Measurements from ENCODE around the gene RTL1.

The RTL1 gene

DNA sequence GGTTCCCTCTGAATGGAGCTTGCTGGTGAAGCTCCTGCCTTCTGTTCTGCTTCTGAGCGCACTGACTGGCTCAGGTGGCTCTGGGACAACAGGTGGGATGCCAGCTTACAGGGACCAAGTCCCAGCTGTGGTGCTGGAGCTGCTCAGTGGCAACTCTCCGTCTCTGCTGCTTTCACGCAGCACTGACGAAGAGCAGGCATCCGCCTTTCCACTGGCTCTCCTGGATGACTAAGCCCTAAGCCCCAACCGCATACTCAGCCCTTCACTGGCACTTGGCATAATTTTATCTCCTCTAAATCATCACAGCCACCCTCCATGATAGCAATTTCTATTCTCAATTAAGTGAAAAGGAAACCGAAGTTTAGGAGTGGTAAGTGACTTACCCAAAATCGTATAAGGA, 3.7 kb upstream of the RTL1 start:
- Histone ChIP-seq H3K79me2 (ENCODE audit: control insufficient read depth, low read length) (no peaks in the 10 kb centered on the region), H3K9me2 (replicated peaks; ENCODE audit: control insufficient read depth, low read length) (no peaks in the 10 kb centered on the region), H3K4me1 (ENCODE audit: control insufficient read depth, low read length) (no peaks in the 10 kb centered on the region), H3K27me3 (ENCODE audit: control insufficient read depth, low read length) (no peaks in the 10 kb centered on the region), H3K9me3 (ENCODE audit: control insufficient read depth, insufficient read depth, low read length) (no peaks in the 10 kb centered on the region), H3K4me2 (ENCODE audit: low read length) (no peak overlapping the region), H4K20me1 (ENCODE audit: control insufficient read depth, insufficient read depth, low read depth, low read length) (no peaks in the 10 kb centered on the region), H3K4me3 (ENCODE audit: low read length) (no peak overlapping the region), H3F3A (ENCODE audit: control insufficient read depth, insufficient read depth) (no peaks in the 10 kb centered on the region), H3K27ac (ENCODE audit: low read depth, low read length) (no peak overlapping the region), H3K36me3 (ENCODE audit: control insufficient read depth, low read length) (no peaks in the 10 kb centered on the region)
- TF ChIP-seq, protein P1, sequence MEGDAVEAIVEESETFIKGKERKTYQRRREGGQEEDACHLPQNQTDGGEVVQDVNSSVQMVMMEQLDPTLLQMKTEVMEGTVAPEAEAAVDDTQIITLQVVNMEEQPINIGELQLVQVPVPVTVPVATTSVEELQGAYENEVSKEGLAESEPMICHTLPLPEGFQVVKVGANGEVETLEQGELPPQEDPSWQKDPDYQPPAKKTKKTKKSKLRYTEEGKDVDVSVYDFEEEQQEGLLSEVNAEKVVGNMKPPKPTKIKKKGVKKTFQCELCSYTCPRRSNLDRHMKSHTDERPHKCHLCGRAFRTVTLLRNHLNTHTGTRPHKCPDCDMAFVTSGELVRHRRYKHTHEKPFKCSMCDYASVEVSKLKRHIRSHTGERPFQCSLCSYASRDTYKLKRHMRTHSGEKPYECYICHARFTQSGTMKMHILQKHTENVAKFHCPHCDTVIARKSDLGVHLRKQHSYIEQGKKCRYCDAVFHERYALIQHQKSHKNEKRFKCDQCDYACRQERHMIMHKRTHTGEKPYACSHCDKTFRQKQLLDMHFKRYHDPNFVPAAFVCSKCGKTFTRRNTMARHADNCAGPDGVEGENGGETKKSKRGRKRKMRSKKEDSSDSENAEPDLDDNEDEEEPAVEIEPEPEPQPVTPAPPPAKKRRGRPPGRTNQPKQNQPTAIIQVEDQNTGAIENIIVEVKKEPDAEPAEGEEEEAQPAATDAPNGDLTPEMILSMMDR (IDR thresholded peaks at IDR 0.05; ENCODE audit: low read depth, low read length, poor library complexity, severe bottlenecking): no peak
- TF ChIP-seq EZH2phosphoT487 (IDR thresholded peaks at IDR 0.05; ENCODE audit: borderline replicate concordance, low read length): no peak

DNA sequence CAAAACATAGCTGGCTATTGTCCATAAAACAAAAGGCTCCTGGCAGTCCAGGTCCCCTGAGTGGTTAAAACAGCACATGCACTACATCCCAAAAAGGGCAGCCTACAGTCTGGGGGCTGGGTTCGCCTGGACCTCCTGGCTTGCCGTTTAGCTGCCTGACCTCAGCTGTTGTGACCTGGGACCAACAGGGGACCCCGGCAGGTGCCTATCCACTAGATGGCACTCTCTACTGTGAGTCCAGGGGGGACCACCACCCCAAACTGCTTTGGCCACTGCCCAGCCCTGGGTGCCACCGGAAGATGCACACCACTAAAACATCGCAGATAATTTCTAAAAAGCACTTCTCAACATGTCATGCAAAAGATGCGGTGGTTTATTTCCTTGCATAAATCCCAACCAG, 2.9 kb upstream of the RTL1 start:
- H3K79me2 ChIP-seq (ENCODE audit: control insufficient read depth, low read length): no peaks in the 10 kb centered on the region
- H3K9me2 ChIP-seq (replicated peaks; ENCODE audit: control insufficient read depth, low read length): no peaks in the 10 kb centered on the region
- no peaks in the 10 kb centered on the region for H4K20me1 ChIP-seq (ENCODE audit: control insufficient read depth, insufficient read depth, low read depth, low read length)
- no peak overlapping the region for H3K27ac ChIP-seq (ENCODE audit: low read depth, low read length)
- TF ChIP-seq EZH2phosphoT487 (IDR thresholded peaks at IDR 0.05; ENCODE audit: borderline replicate concordance, low read length): no peak
- TF ChIP-seq, protein P1 (IDR thresholded peaks at IDR 0.05; ENCODE audit: low read depth, low read length, poor library complexity, severe bottlenecking): peak; percentile 65
- H3K36me3 ChIP-seq (ENCODE audit: control insufficient read depth, low read length): no peaks in the 10 kb centered on the region
- no peaks in the 10 kb centered on the region for H3F3A ChIP-seq (ENCODE audit: control insufficient read depth, insufficient read depth)
- H3K4me1 ChIP-seq (ENCODE audit: control insufficient read depth, low read length): no peaks in the 10 kb centered on the region
- no peaks in the 10 kb centered on the region for H3K9me3 ChIP-seq (ENCODE audit: control insufficient read depth, insufficient read depth, low read length)
- no peaks in the 10 kb centered on the region for H3K27me3 ChIP-seq (ENCODE audit: control insufficient read depth, low read length)
- no peak overlapping the region for H3K4me3 ChIP-seq (ENCODE audit: low read length)
- no peak overlapping the region for H3K4me2 ChIP-seq (ENCODE audit: low read length)

DNA sequence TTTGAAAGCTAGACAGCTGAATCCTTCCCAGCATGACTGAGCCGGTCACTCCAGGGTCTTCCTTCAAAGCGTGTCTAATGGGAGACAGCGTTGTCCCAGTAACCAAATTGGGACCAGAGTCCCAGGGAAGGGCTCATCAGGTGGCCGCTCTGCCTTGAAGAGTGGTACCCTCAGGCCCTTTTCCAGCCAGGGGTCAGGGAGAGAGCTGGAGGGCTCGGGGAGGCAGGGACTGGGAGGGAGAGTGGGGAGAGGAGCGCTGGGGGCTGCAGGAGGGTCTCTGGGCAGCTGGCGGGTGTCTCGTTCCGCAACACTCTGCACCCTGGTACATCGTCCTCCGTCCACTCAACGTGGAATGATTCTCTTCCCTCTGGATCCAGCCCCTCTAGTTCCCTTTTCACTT, 1.6 kb upstream of the RTL1 start:
- H3K79me2 ChIP-seq (ENCODE audit: control insufficient read depth, low read length): no peaks in the 10 kb centered on the region
- no peaks in the 10 kb centered on the region for H4K20me1 ChIP-seq (ENCODE audit: control insufficient read depth, insufficient read depth, low read depth, low read length)
- H3K9me3 ChIP-seq (ENCODE audit: control insufficient read depth, insufficient read depth, low read length): no peaks in the 10 kb centered on the region
- H3K9me2 ChIP-seq (replicated peaks; ENCODE audit: control insufficient read depth, low read length): no peaks in the 10 kb centered on the region
- no peak overlapping the region for H3K4me3 ChIP-seq (ENCODE audit: low read length)
- no peaks in the 10 kb centered on the region for H3K4me1 ChIP-seq (ENCODE audit: control insufficient read depth, low read length)
- no peaks in the 10 kb centered on the region for H3F3A ChIP-seq (ENCODE audit: control insufficient read depth, insufficient read depth)
- no peaks in the 10 kb centered on the region for H3K36me3 ChIP-seq (ENCODE audit: control insufficient read depth, low read length)
- peaks cover 5% of the 10 kb centered on the region for H3K27me3 ChIP-seq (ENCODE audit: control insufficient read depth, low read length)
- no peak overlapping the region for H3K27ac ChIP-seq (ENCODE audit: low read depth, low read length)
- TF ChIP-seq, protein P1 (IDR thresholded peaks at IDR 0.05; ENCODE audit: low read depth, low read length, poor library complexity, severe bottlenecking): no peak
- TF ChIP-seq EZH2phosphoT487 (IDR thresholded peaks at IDR 0.05; ENCODE audit: borderline replicate concordance, low read length): no peak
- no peak overlapping the region for H3K4me2 ChIP-seq (ENCODE audit: low read length)

Data from DOHH2 (cell line).